Lower lobe of right lung (tissue), 2 donors: Measurements from ENCODE around the gene SPAG5. TPM values are rescaled to one million over a fixed set of nuclear protein-coding genes. Genes with fewer than 3 reads are reported as not detected.

Source experiments
- ATAC-seq, 2 donors: fragments of 200-7000 bp; cut with Tn5 transposase; one replicate each; pipeline ENCODE4 v1.9.1; 2020 to 2022; ENCODE audit warnings: mild to moderate bottlenecking in 2 of 2, moderate library complexity in 2 of 2
- DNase-seq: peaks from one replicate; pipeline ENCODE4 v3.0.0-alpha.2; 2020
- H3K27ac ChIP-seq: fragments of 200-600 bp; one replicate; pipeline ENCODE4 v1.8.0; 2022
- H3K27me3 ChIP-seq: fragments of 200-600 bp; one replicate; pipeline ENCODE4 v1.8.0; 2022; ENCODE audit warnings: low read depth
- H3K36me3 ChIP-seq: fragments of 200-600 bp; one replicate; pipeline ENCODE4 v1.8.0; 2022; ENCODE audit warnings: mild to moderate bottlenecking
- H3K4me1 ChIP-seq: fragments of 200-600 bp; one replicate; pipeline ENCODE4 v1.8.0; 2022
- H3K4me3 ChIP-seq: fragments of 200-600 bp; one replicate; pipeline ENCODE4 v1.8.0; 2022; ENCODE audit warnings: mild to moderate bottlenecking
- H3K9me3 ChIP-seq: fragments of 200-600 bp; one replicate; pipeline ENCODE4 v1.8.0; 2022
- CTCF ChIP-seq: fragments of 200-600 bp; IDR thresholded peaks from one replicate; pipeline ENCODE4 v1.8.0; 2022; ENCODE audit warnings: antibody characterized with exemption, mild to moderate bottlenecking
- intact Hi-C: fragments of 100-400 bp; cut with DNase I; formaldehyde crosslinking; loops from one replicate; pipeline ENCODE4 v1.11.0; 2022
- total RNA-seq: library from RNA; stranded (reverse); fragmentation: NEBNext Ultra II Directional; extraction: Animal tissue kit (Norgen Biotek cat#: 25700); gene quantifications from one replicate; pipeline ENCODE4 v1.2.1, GENCODE V29; 2021
- donor health status: DM: no; HTN: yes; CAD: no; lungs with severe emphysema.

SPAG5 gene
- total RNA-seq, 1 donor from 2014 or later: 4.9 TPM

- Histone ChIP-seq H3K27ac (no peak overlapping the region), H3K36me3 (peaks cover 35% of the 10 kb centered on the region), H3K27me3 (no peaks in the 10 kb centered on the region), H3K4me1 (peaks cover 43% of the 10 kb centered on the region), H3K4me3 (no peak overlapping the region), H3K9me3 (no peaks in the 10 kb centered on the region)
- TF ChIP-seq CTCF: no peak
- ATAC-seq (no peak), DNase-seq (no peak)
- intact Hi-C loops: no loop called here
Measured at GRCh38 chr17:28550858-28551257, 48.0 kb downstream of the SPAG5 start.

- no peak for TF ChIP-seq CTCF
- no peak for ATAC-seq
- no peak for DNase-seq
- Histone ChIP-seq H3K4me3 (no peak overlapping the region), H3K36me3 (peaks cover 22% of the 10 kb centered on the region), H3K9me3 (no peaks in the 10 kb centered on the region), H3K4me1 (peaks cover 43% of the 10 kb centered on the region), H3K27me3 (no peaks in the 10 kb centered on the region), H3K27ac (no peak overlapping the region)
- intact Hi-C loops: loop anchor here (10.0 kb wide), 1 partner anchor 55 kb away; no protein-coding TSS in a partner anchor
Measured at GRCh38 chr17:28549236-28550132, 49.3 kb downstream of the SPAG5 start.

GRCh38 chr17:28548417-28549130, 50.3 kb downstream of the SPAG5 start:
- no peak for DNase-seq
- TF ChIP-seq CTCF: peak; percentile 5
- no peak overlapping the region for H3K4me3 ChIP-seq
- no peak for ATAC-seq
- H3K9me3 ChIP-seq: no peaks in the 10 kb centered on the region
- H3K27ac ChIP-seq: no peak overlapping the region
- H3K27me3 ChIP-seq: no peaks in the 10 kb centered on the region
- H3K4me1 ChIP-seq: peaks cover 43% of the 10 kb centered on the region
- intact Hi-C loops: loop anchor here (10.0 kb wide), 1 partner anchor 54 kb away; no protein-coding TSS in a partner anchor
- H3K36me3 ChIP-seq: peaks cover 12% of the 10 kb centered on the region

DNA sequence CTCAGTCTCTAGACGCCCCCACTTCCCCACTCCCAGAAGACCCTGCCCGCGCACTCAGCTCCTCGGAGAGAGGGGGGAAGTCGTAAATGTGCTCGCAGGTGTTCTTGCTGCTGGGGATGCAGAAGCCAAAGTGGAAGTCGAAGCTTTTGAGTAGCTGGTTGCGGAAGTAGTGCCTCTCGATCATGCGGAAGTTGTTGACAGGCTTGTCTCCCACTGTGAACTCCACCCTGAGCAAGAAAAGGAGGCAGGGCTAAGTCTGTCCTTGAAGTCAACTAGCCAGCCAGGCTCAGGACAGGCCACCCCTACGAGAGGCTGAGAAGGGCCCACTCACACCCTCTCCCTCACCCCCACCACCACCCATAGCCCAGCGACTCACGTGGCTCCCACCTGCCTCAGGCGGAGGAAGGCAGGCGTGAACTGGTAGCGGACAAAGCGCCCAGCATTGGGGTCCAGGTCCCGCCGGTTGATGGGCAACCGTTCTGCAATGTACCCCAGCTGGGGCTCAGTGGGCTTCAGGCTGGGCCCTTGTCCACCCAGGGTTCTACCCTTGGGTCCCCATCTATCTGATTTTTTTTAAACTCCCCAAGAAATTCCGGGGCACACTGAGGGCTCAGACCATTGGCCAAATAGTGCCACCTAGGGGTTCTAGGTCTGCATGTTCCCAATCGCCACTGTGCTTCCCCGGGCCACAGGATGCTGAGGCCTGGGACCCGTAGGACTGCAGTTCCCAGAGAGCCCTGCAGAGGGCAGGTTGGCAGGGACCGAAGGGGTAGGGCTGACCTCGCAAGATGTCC, 51.0 kb downstream of the SPAG5 start:
- peak overlapping the region; percentile 21 for H3K27ac ChIP-seq
- ATAC-seq: peak; percentile 73 to 84
- H3K27me3 ChIP-seq: no peaks in the 10 kb centered on the region
- no peaks in the 10 kb centered on the region for H3K9me3 ChIP-seq
- no peak overlapping the region for H3K4me3 ChIP-seq
- peaks cover 12% of the 10 kb centered on the region for H3K36me3 ChIP-seq
- peaks cover 39% of the 10 kb centered on the region for H3K4me1 ChIP-seq
- TF ChIP-seq CTCF: peak; percentile 93
- DNase-seq: peak; percentile 82
- intact Hi-C loops: loop anchor here (10.0 kb wide), 1 partner anchor 53 kb away; no protein-coding TSS in a partner anchor

DNA sequence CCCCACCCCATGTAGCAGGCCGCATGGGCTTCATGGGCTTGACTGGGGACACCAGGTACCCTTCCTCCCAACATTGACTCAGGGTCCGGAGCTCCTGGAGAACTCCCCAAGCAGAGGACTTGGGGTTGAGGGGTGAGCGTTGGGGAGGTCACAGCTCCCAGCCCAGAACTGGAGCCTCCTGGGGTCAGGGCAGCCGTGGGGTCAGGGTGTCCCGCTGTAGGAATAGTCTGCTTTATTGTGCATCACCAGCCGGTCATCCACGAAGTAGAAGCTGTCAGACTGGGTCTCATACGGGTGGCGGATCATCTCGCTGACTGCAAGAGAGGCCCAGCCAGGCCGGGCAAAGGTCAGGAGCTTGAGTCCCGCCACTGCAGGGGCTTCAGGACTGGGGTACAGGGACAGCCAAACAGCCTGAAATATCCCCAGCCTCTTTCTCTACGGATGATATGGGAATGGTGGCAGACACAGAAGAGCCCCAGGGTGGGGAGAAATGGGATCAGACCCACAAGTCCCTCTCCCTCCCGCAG, 51.7 kb downstream of the SPAG5 start:
- peaks cover 36% of the 10 kb centered on the region for H3K4me1 ChIP-seq
- ATAC-seq (no peak), DNase-seq (no peak)
- H3K27ac ChIP-seq: peak overlapping the region; percentile 21
- no peak overlapping the region for H3K4me3 ChIP-seq
- peaks cover 12% of the 10 kb centered on the region for H3K36me3 ChIP-seq
- no peak for TF ChIP-seq CTCF
- intact Hi-C loops: loop anchor here (10.0 kb wide), 1 partner anchor 52 kb away; no protein-coding TSS in a partner anchor
- no peaks in the 10 kb centered on the region for H3K9me3 ChIP-seq
- no peaks in the 10 kb centered on the region for H3K27me3 ChIP-seq
